CD14-positive monocyte (primary cell): ENCODE results near the gene RAB11A. TPM values are rescaled to one million over a fixed set of nuclear protein-coding genes. Genes with fewer than 3 reads are reported as not detected.

ENCODE experiments used
- DNase-seq, 3 donors: peaks; one replicate each; pipeline ENCODE4 v3.0.0-alpha.2; 2011 to 2022
- H2AFZ ChIP-seq: 2 replicates; pipeline ENCODE4 v1.6.0; 2012; ENCODE audit warnings: mild to moderate bottlenecking, low read depth, low read length, inconsistent platforms; ENCODE audit not compliant: insufficient read depth, poor library complexity, severe bottlenecking
- H3K27ac ChIP-seq, 2 donors: 1 replicate in 1 of 2; 2 replicates in 1 of 2; pipeline ENCODE4 v1.5.1; 2012 to 2013; ENCODE audit warnings: low read length in 2 of 2, control low read depth in 1 of 2, inconsistent platforms in 1 of 2, low read depth in 1 of 2, mild to moderate bottlenecking in 1 of 2
- H3K27me3 ChIP-seq, 2 donors: one replicate each; pipeline versions ENCODE4 v1.6.0 to v1.6.1; 2011 to 2013; ENCODE audit warnings: low read length in 2 of 2; ENCODE audit not compliant: control insufficient read depth in 2 of 2, insufficient read depth in 2 of 2
- H3K36me3 ChIP-seq, 2 donors: replicated peaks in 1 of 2; 1 replicate in 1 of 2; 2 replicates in 1 of 2; pipeline versions ENCODE4 v1.5.1 to v1.6.1; 2012 to 2013; ENCODE audit warnings: low read length in 2 of 2, control low read depth in 1 of 2, inconsistent platforms in 1 of 2, mild to moderate bottlenecking in 1 of 2; ENCODE audit not compliant: insufficient read depth in 2 of 2, control insufficient read depth in 1 of 2
- H3K4me1 ChIP-seq, 2 donors: 1 replicate in 1 of 2; 2 replicates in 1 of 2; pipeline versions ENCODE4 v1.5.1 to v1.6.1; 2012 to 2013; ENCODE audit warnings: low read length in 2 of 2, control low read depth in 1 of 2, inconsistent platforms in 1 of 2, mild to moderate bottlenecking in 1 of 2, moderate library complexity in 1 of 2; ENCODE audit not compliant: insufficient read depth in 2 of 2, control insufficient read depth in 1 of 2
- H3K4me2 ChIP-seq: replicated peaks from 2 replicates; pipeline ENCODE3; 2012; ENCODE audit warnings: low read length, moderate library complexity, mild to moderate bottlenecking; ENCODE audit not compliant: poor library complexity, severe bottlenecking; ENCODE audit errors: extremely low read depth
- H3K4me3 ChIP-seq, 3 experiments: fragments of 200-600 bp in 1 of 3; sonication (generic) in 1 of 3; replicated peaks in 1 of 3; 1 replicate in 2 of 3; 2 replicates in 1 of 3; pipeline ENCODE4 v1.5.1; 2011 to 2013; ENCODE audit warnings: low read length in 3 of 3, mild to moderate bottlenecking in 3 of 3, control low read depth in 2 of 3, low read depth in 2 of 3, inconsistent platforms in 1 of 3, moderate library complexity in 1 of 3
- H3K79me2 ChIP-seq: 2 replicates; pipeline ENCODE4 v1.6.0; 2012; ENCODE audit warnings: mild to moderate bottlenecking, control low read depth, inconsistent platforms, low read length, moderate library complexity; ENCODE audit not compliant: insufficient read depth
- H3K9ac ChIP-seq: 2 replicates; pipeline ENCODE4 v1.6.0; 2017; ENCODE audit warnings: low read length, mild to moderate bottlenecking; ENCODE audit not compliant: insufficient read depth, poor library complexity, severe bottlenecking
- H3K9me3 ChIP-seq, 2 donors: replicated peaks in 1 of 2; 1 replicate in 1 of 2; 2 replicates in 1 of 2; pipeline versions ENCODE4 v1.5.1 to v1.6.1; 2012 to 2013; ENCODE audit warnings: low read length in 2 of 2, control low read depth in 1 of 2; ENCODE audit not compliant: control insufficient read depth in 1 of 2, insufficient read depth in 1 of 2
- H4K20me1 ChIP-seq: 2 replicates; pipeline ENCODE4 v1.6.0; 2012; ENCODE audit warnings: mild to moderate bottlenecking, low read length, control low read depth, moderate library complexity; ENCODE audit not compliant: insufficient read depth
- H3K27ac Mint-ChIP-seq, 7 donors: one replicate each; pipeline ENCODE4 v1.8.0; 2020; ENCODE audit warnings: mild to moderate bottlenecking in 7 of 7, mixed read lengths in 7 of 7, moderate library complexity in 6 of 7, inconsistent platforms in 2 of 7
- H3K27me3 Mint-ChIP-seq, 3 donors: one replicate each; pipeline ENCODE4 v1.8.0; 2021 to 2022; ENCODE audit warnings: low read depth in 3 of 3, mild to moderate bottlenecking in 3 of 3, mixed read lengths in 3 of 3, moderate library complexity in 3 of 3, inconsistent platforms in 1 of 3
- H3K36me3 Mint-ChIP-seq, 2 donors: one replicate each; pipeline ENCODE4 v1.8.0; 2020; ENCODE audit warnings: mixed read lengths in 2 of 2, inconsistent platforms in 1 of 2, mild to moderate bottlenecking in 1 of 2
- H3K4me1 Mint-ChIP-seq: one replicate; pipeline ENCODE4 v1.8.0; 2020; ENCODE audit warnings: mild to moderate bottlenecking, mixed read lengths
- H3K4me3 Mint-ChIP-seq, 2 donors: one replicate each; pipeline ENCODE4 v1.8.0; 2020; ENCODE audit warnings: mild to moderate bottlenecking in 2 of 2, mixed read lengths in 2 of 2, moderate library complexity in 1 of 2
- H3K9me3 Mint-ChIP-seq, 7 donors: one replicate each; pipeline ENCODE4 v1.8.0; 2020 to 2022; ENCODE audit warnings: mixed read lengths in 7 of 7, mild to moderate bottlenecking in 6 of 7, moderate library complexity in 6 of 7, inconsistent platforms in 2 of 7
- WGBS: methylation state at CpG from one replicate; pipeline ENCODE4 v1.1.5; 2013; ENCODE audit warnings: missing lambda C conversion rate; ENCODE audit not compliant: insufficient coverage; 5-methylcytosine and 5-hydroxymethylcytosine counted together
- intact Hi-C, 2 donors: fragments of 100-400 bp; cut with micrococcal nuclease; formaldehyde crosslinking; loops; one replicate each; pipeline versions ENCODE4 v1.15.0 to v1.15.1; 2023
- polyA plus RNA-seq, 3 donors: library from polyadenylated mRNA; depleted of rRNA in 1 of 3; unstranded in 2 of 3; stranded (reverse) in 1 of 3; fragments of 300-500 nt in 2 of 3; fragments of >200 nt in 1 of 3; fragmentation: Illumina TruSeq in 2 of 3; gene quantifications; 1 replicate in 2 of 3; 2 replicates in 1 of 3; pipeline ENCODE4 v1.2.3, GENCODE V29; 2012 to 2021
- TF ChIP-seq, protein P1 (sequence below): fragments of 200-600 bp; IDR thresholded peaks from one replicate; pipeline ENCODE4 v1.8.0; 2022; ENCODE audit warnings: antibody characterized with exemption, mild to moderate bottlenecking

The RAB11A gene
- polyA plus RNA-seq, 3 donors, result 180 to 310 (median 300) TPM

DNA sequence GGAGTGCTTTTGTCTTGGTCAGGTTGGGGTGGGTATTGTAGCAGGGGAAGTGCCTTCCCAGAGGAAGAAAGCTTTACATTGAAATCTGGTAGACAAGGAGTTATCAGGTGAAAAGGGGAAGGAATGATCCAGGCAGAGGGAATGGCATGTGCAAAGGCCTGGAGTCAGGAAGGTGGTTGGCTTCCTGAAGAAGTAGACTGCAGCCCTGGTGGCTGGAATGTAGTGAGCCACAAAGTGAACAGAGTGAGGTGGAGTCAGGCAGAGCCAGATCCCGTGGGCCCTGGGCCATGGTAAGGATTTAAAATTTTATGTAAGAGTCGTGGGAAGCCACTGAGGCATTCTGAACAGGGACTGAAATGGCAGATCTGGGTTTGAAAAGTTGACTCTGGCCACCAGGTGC is 58.3 kb downstream of the RAB11A start:
- intact Hi-C loops, result no loop called here
- Histone ChIP-seq H3K4me2 (no peak overlapping the region), H4K20me1 (no peaks in the 10 kb centered on the region), H3K9me3 (no peaks in the 10 kb centered on the region), H3K9ac (no peak overlapping the region), H3K4me1 (no peaks in the 10 kb centered on the region), H3K4me3 (no peak overlapping the region), H3K36me3 (no peaks in the 10 kb centered on the region), H2AFZ (no peak overlapping the region), H3K79me2 (no peaks in the 10 kb centered on the region), H3K27ac (no peak overlapping the region), H3K27me3 (no peaks in the 10 kb centered on the region)
- Mint-ChIP-seq H3K36me3 (no peaks in the 10 kb centered on the region), H3K4me3 (no peak overlapping the region), H3K9me3 (no peaks in the 10 kb centered on the region), H3K27me3 (peaks cover 0 to 5% (median 0%) of the 10 kb centered on the region in 3 donors), H3K4me1 (no peaks in the 10 kb centered on the region), H3K27ac (no peak overlapping the region)
- 100% methylated on average over 2 of the region's 2 CpGs for WGBS
- no peak for DNase-seq
- TF ChIP-seq, protein P1, sequence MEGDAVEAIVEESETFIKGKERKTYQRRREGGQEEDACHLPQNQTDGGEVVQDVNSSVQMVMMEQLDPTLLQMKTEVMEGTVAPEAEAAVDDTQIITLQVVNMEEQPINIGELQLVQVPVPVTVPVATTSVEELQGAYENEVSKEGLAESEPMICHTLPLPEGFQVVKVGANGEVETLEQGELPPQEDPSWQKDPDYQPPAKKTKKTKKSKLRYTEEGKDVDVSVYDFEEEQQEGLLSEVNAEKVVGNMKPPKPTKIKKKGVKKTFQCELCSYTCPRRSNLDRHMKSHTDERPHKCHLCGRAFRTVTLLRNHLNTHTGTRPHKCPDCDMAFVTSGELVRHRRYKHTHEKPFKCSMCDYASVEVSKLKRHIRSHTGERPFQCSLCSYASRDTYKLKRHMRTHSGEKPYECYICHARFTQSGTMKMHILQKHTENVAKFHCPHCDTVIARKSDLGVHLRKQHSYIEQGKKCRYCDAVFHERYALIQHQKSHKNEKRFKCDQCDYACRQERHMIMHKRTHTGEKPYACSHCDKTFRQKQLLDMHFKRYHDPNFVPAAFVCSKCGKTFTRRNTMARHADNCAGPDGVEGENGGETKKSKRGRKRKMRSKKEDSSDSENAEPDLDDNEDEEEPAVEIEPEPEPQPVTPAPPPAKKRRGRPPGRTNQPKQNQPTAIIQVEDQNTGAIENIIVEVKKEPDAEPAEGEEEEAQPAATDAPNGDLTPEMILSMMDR, result no peak

DNA sequence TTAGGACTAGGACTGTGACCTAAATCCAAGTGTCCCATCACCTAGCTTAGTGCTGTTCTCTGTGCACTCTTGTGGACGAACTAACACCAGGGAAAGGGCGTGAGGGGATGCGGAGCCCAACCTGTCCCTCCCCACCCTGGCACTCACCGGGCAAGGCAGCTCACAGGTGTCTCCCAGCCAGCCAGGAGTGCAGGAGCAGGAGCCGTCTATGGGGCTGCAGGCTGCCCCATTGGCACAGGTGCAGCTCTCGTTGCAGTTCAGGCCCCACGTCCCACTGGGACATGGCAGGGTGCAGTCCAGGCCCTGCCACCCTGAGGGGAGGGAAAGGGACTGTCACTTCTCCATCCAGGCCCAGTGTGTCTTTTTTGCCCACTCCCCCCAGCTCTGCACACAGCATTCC is 60.3 kb downstream of the RAB11A start:
- TF ChIP-seq, protein P1, result no peak
- Histone ChIP-seq H2AFZ (no peak overlapping the region), H4K20me1 (no peaks in the 10 kb centered on the region), H3K9me3 (no peaks in the 10 kb centered on the region), H3K27ac (no peak overlapping the region), H3K27me3 (no peaks in the 10 kb centered on the region), H3K4me1 (no peaks in the 10 kb centered on the region), H3K36me3 (no peaks in the 10 kb centered on the region), H3K79me2 (no peaks in the 10 kb centered on the region), H3K9ac (no peak overlapping the region), H3K4me3 (no peak overlapping the region), H3K4me2 (no peak overlapping the region)
- DNase-seq, result no peak
- 98% methylated on average over 4 of the region's 7 CpGs for WGBS
- no peaks in the 10 kb centered on the region for H3K4me1 Mint-ChIP-seq
- no peak overlapping the region for H3K4me3 Mint-ChIP-seq
- peaks cover 0 to 2% (median 0%) of the 10 kb centered on the region in 7 donors for H3K9me3 Mint-ChIP-seq
- H3K27me3 Mint-ChIP-seq, result peaks cover 0 to 5% (median 4%) of the 10 kb centered on the region in 3 donors
- H3K36me3 Mint-ChIP-seq, result no peaks in the 10 kb centered on the region
- no peak overlapping the region for H3K27ac Mint-ChIP-seq
- intact Hi-C loops, result no loop called here
